BLaER1 (cell line): ENCODE data around the gene DNAJC1.
"Not testable (repeated sequence)": the region's sequence is repeated elsewhere in the genome, so short reads cannot be mapped to it uniquely, and the experiment has no call there.

Experiments used
- H3K27ac ChIP-seq: shearing (Covaris generic); formaldehyde crosslinking; 2 replicates; pipeline ENCODE4 v1.8.1; 2022
- H3K27me3 ChIP-seq: shearing (Covaris generic); formaldehyde crosslinking; 2 replicates; pipeline ENCODE4 v1.8.1; 2022
- H3K36me3 ChIP-seq: shearing (Covaris generic); formaldehyde crosslinking; 2 replicates; pipeline ENCODE4 v1.8.1; 2022
- H3K4me1 ChIP-seq: shearing (Covaris generic); formaldehyde crosslinking; 2 replicates; pipeline ENCODE4 v1.8.1; 2022
- H3K4me2 ChIP-seq: shearing (Covaris generic); formaldehyde crosslinking; 2 replicates; pipeline ENCODE4 v1.8.1; 2022
- H3K4me3 ChIP-seq: shearing (Covaris generic); formaldehyde crosslinking; 2 replicates; pipeline ENCODE4 v1.8.1; 2022
- H3K9ac ChIP-seq: shearing (Covaris generic); formaldehyde crosslinking; 2 replicates; pipeline ENCODE4 v1.8.1; 2022
- H3K9me3 ChIP-seq: shearing (Covaris generic); formaldehyde crosslinking; 2 replicates; pipeline ENCODE4 v1.8.1; 2022
- H4K20me1 ChIP-seq: shearing (Covaris generic); formaldehyde crosslinking; 2 replicates; pipeline ENCODE4 v1.8.1; 2022
- Cebpa-rat ChIP-seq: shearing (Covaris generic); IDR thresholded peaks from 2 replicates; pipeline ENCODE4 v1.8.1; 2022

DNAJC1 gene

DNA sequence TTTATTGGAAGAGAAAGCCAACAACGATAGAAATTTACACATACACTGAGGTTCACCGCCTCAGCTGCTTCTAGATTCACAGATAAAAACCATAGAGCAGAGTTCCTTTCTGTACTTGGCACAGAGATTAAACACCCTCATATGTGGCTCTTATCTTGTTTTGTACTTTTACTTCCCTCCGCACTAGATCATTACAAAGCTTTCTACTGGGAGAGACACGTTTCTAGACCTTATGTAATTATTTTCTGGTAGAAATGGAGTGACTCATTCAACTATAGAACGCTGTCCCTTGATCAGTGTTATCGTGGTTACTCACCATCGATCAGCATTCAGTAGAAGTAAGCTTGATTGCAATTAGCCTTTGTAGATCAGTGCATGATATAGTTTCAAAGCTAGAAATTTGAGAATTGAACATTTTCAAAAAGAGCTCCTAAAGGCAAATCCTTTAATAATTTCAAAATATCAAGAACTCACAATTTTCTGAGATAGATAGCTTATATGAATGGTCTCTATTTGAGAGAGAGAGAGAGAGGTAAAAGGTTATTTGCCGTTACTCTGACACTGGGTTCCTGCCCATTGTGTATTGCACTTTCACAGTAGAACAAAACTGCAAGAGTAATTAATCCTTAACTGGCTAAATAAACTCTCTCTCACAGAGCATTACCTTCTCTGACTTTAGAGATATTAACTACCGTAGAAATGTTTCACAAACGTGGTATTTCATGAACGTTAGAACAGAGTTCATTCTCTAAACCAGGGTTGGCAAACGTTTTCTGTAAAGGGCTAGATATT, 26.1 kb upstream of the DNAJC1 start:
- H3K27ac ChIP-seq: no peak overlapping the region
- H3K36me3 ChIP-seq: no peaks in the 10 kb centered on the region
- no peaks in the 10 kb centered on the region for H4K20me1 ChIP-seq
- H3K4me1 ChIP-seq: no peaks in the 10 kb centered on the region
- H3K9ac ChIP-seq: no peak overlapping the region
- no peak for TF ChIP-seq Cebpa-rat
- no peak overlapping the region for H3K4me2 ChIP-seq
- no peak overlapping the region for H3K4me3 ChIP-seq
- peaks cover 13% of the 10 kb centered on the region for H3K9me3 ChIP-seq
- no peaks in the 10 kb centered on the region for H3K27me3 ChIP-seq

GRCh38 chr10:22027364-22028238, 24.1 kb upstream of the DNAJC1 start:
- Histone ChIP-seq H4K20me1 (no peaks in the 10 kb centered on the region), H3K27ac (no peak overlapping the region), H3K4me3 (no peak overlapping the region), H3K27me3 (no peaks in the 10 kb centered on the region), H3K9ac (no peak overlapping the region), H3K4me1 (no peaks in the 10 kb centered on the region), H3K4me2 (no peak overlapping the region), H3K9me3 (peaks cover 15% of the 10 kb centered on the region), H3K36me3 (no peaks in the 10 kb centered on the region)
- TF ChIP-seq Cebpa-rat: no peak

- Histone ChIP-seq H3K9ac (no peak overlapping the region), H3K36me3 (no peaks in the 10 kb centered on the region), H4K20me1 (no peaks in the 10 kb centered on the region), H3K27me3 (no peaks in the 10 kb centered on the region), H3K9me3 (0 out of 2 replicates have a peak, but pooled peaks cover 5% of the 10 kb centered on the region), H3K4me2 (no peak overlapping the region), H3K4me1 (no peaks in the 10 kb centered on the region), H3K27ac (no peak overlapping the region), H3K4me3 (no peak overlapping the region)
- TF ChIP-seq Cebpa-rat: no peak
Observed at GRCh38 chr10:22026287-22026686, 22.8 kb upstream of the DNAJC1 start.

- no peaks in the 10 kb centered on the region for H3K4me1 ChIP-seq
- H3K4me2 ChIP-seq: no peak overlapping the region
Observed at GRCh38 chr10:22023508-22023907, 20.0 kb upstream of the DNAJC1 start.

GRCh38 chr10:22022257-22023032, 18.9 kb upstream of the DNAJC1 start:
- no peaks in the 10 kb centered on the region for H3K36me3 ChIP-seq
- H3K27me3 ChIP-seq: no peaks in the 10 kb centered on the region
- H3K4me2 ChIP-seq: 0 out of 2 replicates have a peak overlapping the region, but pooled peaks have one; percentile 20
- H3K9me3 ChIP-seq: 0 out of 2 replicates have a peak, but pooled peaks cover 11% of the 10 kb centered on the region
- TF ChIP-seq Cebpa-rat: no peak
- H4K20me1 ChIP-seq: no peaks in the 10 kb centered on the region
- no peak overlapping the region for H3K9ac ChIP-seq
- no peaks in the 10 kb centered on the region for H3K4me1 ChIP-seq
- H3K27ac ChIP-seq: no peak overlapping the region
- H3K4me3 ChIP-seq: no peak overlapping the region

More at GRCh38 chr10:22023508-22023907, 20.0 kb upstream of the DNAJC1 start:
- Histone ChIP-seq H3K36me3 (no peaks in the 10 kb centered on the region), H4K20me1 (no peaks in the 10 kb centered on the region), H3K9me3 (0 out of 2 replicates have a peak, but pooled peaks cover 11% of the 10 kb centered on the region), H3K9ac (no peak overlapping the region), H3K27me3 (no peaks in the 10 kb centered on the region), H3K4me3 (no peak overlapping the region), H3K27ac (no peak overlapping the region)
- TF ChIP-seq Cebpa-rat: no peak

DNA sequence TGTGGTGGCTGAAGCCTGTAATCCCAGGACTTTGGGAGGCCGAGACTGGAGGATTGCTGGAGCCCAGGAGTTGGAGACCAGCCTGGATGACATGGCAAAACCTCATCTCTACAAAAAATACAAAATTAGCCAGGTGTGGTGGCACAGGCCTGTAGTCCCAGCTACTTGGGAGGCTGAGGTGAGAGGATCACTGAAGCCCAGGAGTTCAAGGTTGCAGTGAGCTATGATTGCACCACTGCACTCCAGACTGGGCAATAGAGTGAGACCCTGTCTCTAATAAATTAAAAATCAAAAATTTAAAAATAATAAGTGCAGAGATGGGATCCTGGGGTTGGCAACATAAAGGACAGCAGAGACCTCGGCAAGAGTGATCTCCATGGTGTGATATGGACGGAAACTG, 17.6 kb upstream of the DNAJC1 start:
- 0 out of 2 replicates have a peak, but pooled peaks cover 11% of the 10 kb centered on the region for H3K9me3 ChIP-seq
- H3K4me2 ChIP-seq: not testable (repeated sequence)

DNA sequence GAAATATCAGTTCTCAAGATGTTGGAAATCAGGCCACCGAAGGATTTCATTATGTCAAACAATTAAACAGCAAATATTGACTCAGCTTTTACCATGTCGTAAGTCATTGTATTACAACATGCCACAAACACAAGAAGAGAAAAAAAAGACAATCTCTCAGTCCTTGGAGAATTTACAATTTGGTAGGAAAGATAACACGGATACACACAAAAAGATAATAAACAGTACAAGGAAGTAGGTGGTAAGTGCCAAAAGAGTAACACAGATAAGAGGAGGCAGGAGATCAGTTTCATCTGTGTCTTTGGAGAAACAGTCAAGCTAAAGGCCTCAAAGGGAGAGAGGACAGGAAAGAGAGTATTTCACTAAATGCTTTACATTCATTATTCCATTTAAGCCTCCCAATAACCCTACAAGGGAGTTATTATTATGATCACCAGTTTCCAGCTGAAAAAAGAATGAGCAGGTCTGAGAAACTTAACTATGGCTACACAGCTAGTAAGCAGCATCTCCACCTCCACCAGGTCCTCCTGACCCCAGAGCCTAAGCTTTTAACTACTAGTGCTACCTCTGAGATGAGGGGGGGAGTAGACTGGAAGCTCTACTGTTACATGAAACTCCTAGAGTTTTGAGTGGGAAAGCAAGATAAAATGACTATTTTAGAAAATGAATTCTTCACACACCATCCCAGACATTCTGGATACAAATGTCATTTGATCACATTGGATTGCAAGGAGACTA, 13.9 kb upstream of the DNAJC1 start:
- H3K4me2 ChIP-seq: no peak overlapping the region
- no peak overlapping the region for H3K4me3 ChIP-seq
- no peaks in the 10 kb centered on the region for H3K27me3 ChIP-seq
- no peak for TF ChIP-seq Cebpa-rat
- no peaks in the 10 kb centered on the region for H3K4me1 ChIP-seq
- H4K20me1 ChIP-seq: no peaks in the 10 kb centered on the region
- H3K36me3 ChIP-seq: no peaks in the 10 kb centered on the region
- no peak overlapping the region for H3K27ac ChIP-seq
- H3K9ac ChIP-seq: no peak overlapping the region
- H3K9me3 ChIP-seq: 0 out of 2 replicates have a peak, but pooled peaks cover 6% of the 10 kb centered on the region

More for the DNA sequence above, 17.6 kb upstream of the DNAJC1 start:
- not testable (repeated sequence) for H3K27ac ChIP-seq, H3K4me1 ChIP-seq, H4K20me1 ChIP-seq, H3K4me3 ChIP-seq, H3K36me3 ChIP-seq, H3K9ac ChIP-seq, H3K27me3 ChIP-seq

DNA sequence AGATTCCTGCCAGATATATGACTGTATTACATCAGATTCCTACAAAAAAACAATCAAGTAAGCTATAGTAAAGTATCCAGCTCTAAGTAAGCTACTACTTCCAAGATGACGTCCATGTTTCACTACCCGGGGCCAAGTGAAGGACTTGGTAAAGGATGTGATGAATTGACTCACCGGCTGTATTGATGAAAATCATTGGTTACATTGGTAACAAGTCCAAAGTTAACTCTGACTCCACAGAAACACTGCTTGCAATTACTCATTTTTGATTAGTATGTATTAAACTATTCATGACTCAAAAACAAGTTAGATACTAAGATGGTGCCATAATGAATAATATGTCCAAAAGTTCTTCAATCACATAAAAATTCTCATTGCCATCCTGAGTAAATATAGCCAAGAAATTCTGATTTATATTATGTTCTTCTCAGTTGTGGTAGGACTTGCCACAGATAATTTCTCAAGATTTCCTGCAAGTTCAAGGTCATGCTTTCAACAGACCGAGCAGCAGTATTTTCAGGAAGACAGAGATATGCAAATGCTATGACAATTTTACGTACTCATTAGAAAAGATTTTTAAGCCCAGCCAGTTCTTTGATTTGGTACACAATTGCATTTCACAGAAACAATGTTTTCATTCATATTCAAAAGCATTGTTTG, 12.6 kb upstream of the DNAJC1 start:
- no peaks in the 10 kb centered on the region for H4K20me1 ChIP-seq
- H3K9ac ChIP-seq: no peak overlapping the region
- no peak overlapping the region for H3K4me3 ChIP-seq
- H3K4me1 ChIP-seq: no peaks in the 10 kb centered on the region
- no peaks in the 10 kb centered on the region for H3K36me3 ChIP-seq
- no peak overlapping the region for H3K4me2 ChIP-seq
- H3K27me3 ChIP-seq: no peaks in the 10 kb centered on the region
- H3K9me3 ChIP-seq: 0 out of 2 replicates have a peak, but pooled peaks cover 6% of the 10 kb centered on the region
- TF ChIP-seq Cebpa-rat: no peak
- H3K27ac ChIP-seq: no peak overlapping the region

DNA sequence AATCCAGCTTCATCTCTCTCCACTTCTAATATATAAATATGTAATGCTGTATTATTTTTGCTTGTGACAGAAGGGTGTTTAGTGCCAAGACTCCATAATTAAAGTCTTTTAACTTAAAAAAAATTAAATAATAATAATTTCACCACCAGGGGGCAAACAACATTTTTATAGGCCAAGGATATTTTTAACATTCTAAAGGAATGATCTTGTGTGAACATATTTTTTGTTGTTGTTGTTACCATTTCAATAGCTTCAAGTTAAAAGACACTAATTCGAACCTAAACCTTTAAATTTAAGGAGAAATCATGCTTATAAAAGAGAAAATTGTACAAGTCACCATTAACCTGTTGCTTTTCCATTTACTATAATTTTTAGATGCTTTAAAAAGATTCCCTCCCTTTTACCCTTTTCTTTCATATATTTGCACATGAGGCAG, 7.5 kb upstream of the DNAJC1 start:
- Histone ChIP-seq H3K9me3 (no peaks in the 10 kb centered on the region), H3K9ac (no peak overlapping the region), H3K4me1 (peaks cover 6% of the 10 kb centered on the region), H4K20me1 (no peaks in the 10 kb centered on the region), H3K36me3 (no peaks in the 10 kb centered on the region), H3K27ac (no peak overlapping the region), H3K4me2 (no peak overlapping the region), H3K4me3 (no peak overlapping the region), H3K27me3 (no peaks in the 10 kb centered on the region)
- no peak for TF ChIP-seq Cebpa-rat
